Embryonic facial prominence (tissue), 1 donor: ENCODE results near the gene CYS1.
"Not testable (repeated sequence)": the region's sequence is repeated elsewhere in the genome, so short reads cannot be mapped to it uniquely, and the experiment has no call there.

Experiments
- DNase-seq: peaks from one replicate; pipeline ENCODE4 v3.0.0-alpha.2; 2016; ENCODE audit errors: extremely low spot score

Gene CYS1

GRCh38 chr2:10030798-10031197 is 49.4 kb downstream of the CYS1 start:
- DNase-seq: not testable (repeated sequence)

DNA sequence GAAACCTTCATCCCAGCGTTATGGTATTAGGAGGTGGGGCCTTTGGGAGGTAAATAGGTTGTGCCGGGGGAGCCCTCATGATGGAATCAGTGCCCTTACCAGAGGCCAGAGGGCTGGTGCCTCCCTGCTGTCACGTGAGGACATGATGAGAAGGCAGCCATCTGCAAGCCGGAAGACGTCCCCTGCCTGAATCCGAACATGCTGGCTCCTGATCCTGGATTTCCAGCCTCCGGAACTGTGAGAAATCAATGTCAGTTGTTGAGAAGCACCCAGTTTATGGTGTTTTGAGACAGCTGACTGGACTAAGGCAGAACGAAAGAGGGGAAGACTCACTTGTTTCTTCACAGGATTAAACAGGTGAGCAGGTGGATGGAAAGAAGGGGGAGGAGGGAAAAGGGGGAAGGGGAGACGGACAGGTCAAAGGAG is 49.9 kb downstream of the CYS1 start:
- no peak for DNase-seq

GRCh38 chr2:10029875-10030223 is 50.4 kb downstream of the CYS1 start:
- no peak for DNase-seq

- no peak for DNase-seq
Measured at GRCh38 chr2:10028988-10029874, 51.0 kb downstream of the CYS1 start.

GRCh38 chr2:10028407-10028987 is 51.7 kb downstream of the CYS1 start:
- no peak for DNase-seq

- no peak for DNase-seq
Measured at GRCh38 chr2:10027660-10028330, 52.4 kb downstream of the CYS1 start.

GRCh38 chr2:10026940-10027569 is 53.2 kb downstream of the CYS1 start:
- DNase-seq: no peak

GRCh38 chr2:10022966-10023662 is 57.1 kb downstream of the CYS1 start:
- DNase-seq: no peak

DNA sequence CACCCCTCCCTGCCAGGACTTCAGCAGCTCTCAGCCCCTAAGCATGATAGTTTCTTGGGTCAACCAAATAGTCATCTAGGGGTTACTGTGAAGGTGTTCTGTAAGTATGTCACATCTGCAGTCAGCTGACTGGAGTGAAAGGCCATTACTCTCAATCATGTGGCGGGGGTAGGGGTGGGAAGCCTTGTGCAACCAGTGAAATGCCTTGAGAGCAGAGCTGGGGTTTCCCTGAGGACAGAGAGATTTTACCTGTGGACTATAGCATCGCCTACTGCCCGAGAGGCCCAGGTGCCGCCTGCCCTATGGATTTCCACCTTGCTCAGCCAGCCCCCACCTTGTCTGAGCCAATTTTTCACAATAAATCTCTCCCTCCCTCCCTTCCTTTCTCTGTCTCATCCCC is 57.8 kb downstream of the CYS1 start:
- no peak for DNase-seq

GRCh38 chr2:10022041-10022421 is 58.2 kb downstream of the CYS1 start:
- no peak for DNase-seq

GRCh38 chr2:10019602-10020400 is 60.4 kb downstream of the CYS1 start:
- DNase-seq: no peak

DNA sequence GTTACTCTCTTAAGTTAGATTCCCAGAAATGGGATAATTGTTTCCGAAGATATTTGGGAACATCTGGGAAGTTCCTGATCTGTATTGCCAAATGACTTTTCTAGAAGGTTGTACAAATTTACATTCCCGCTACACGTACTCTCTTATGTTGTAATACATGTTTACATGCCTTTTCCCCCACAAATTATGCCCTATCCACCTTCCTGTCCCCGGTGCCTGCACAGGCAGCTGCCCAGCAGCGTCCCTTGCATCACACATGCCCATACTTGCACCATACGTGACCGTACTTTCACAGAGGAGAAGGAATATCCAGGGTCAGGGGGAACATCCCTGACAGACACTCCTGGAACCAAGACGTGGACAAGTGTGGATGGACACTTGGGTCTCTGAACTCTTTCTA is 61.0 kb downstream of the CYS1 start:
- no peak for DNase-seq

DNA sequence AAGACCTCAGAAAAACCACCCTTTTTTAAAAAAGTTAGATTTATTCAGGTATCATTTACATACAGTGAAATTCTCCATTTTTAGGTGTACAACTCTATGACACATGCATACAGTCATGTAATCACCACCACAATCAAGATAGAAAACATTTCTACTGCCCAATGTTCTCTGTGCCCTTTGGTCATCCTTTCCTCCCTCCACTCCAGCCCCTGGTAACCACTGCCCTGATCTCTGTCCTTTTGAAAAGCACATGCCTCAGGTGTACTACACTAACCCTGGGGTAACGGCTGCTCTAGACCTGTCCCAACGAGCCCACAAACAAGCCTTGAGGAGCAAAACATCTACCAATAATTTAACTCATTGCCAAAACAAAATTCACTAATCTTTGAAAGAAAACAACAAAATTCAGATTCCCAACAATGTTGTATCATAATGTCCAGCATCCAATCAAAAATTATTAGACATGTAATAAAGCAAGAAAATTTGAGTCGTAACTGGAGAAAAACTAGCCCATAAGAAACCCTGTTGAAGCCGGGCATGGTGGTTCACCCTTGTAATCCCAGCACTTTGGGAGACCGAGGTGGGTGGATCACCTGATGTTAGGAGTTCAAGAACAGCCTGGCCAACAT is 62.8 kb downstream of the CYS1 start:
- DNase-seq: no peak

GRCh38 chr2:10016802-10017258 is 63.4 kb downstream of the CYS1 start:
- peak; percentile 47 for DNase-seq

DNA sequence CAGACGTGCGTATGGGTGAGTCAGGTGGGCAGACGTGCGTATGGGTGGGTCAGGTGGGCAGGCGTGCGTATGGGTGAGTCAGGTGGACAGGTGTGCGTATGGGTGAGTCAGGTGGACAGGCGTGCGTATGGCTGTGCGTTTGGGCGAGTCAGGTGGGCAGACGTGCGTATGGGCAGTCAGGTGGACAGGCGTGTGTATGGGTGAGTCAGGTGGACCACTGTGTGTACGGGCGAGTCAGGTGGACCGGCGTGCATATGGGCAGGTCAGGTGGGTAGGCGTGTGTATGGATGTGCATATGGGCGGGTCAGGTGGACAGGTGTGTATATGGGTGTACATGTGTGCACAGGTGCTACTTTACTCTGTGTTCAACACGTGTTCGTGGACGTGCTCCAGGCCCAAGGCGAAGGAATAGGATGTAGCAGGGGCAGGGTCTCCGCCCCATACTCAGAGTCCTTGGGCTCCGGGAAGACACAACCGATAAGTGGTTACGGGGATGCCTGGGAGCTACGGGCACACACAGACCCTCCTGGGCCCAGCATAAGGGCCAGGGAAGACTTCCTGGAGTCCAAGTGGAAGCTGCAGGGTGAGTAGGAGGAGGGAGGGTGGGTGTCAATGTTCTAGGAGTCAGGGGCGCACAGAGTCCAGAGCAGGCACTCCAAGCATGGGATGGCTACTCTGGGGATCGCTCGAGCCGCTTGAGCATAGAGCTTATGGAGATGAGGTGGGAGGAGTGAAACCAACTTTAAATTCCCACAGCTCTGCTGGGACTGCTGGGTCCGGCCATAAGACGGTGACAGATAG is 64.0 kb downstream of the CYS1 start:
- no peak for DNase-seq

GRCh38 chr2:10015376-10015989 is 64.7 kb downstream of the CYS1 start:
- DNase-seq: not testable (repeated sequence)

DNA sequence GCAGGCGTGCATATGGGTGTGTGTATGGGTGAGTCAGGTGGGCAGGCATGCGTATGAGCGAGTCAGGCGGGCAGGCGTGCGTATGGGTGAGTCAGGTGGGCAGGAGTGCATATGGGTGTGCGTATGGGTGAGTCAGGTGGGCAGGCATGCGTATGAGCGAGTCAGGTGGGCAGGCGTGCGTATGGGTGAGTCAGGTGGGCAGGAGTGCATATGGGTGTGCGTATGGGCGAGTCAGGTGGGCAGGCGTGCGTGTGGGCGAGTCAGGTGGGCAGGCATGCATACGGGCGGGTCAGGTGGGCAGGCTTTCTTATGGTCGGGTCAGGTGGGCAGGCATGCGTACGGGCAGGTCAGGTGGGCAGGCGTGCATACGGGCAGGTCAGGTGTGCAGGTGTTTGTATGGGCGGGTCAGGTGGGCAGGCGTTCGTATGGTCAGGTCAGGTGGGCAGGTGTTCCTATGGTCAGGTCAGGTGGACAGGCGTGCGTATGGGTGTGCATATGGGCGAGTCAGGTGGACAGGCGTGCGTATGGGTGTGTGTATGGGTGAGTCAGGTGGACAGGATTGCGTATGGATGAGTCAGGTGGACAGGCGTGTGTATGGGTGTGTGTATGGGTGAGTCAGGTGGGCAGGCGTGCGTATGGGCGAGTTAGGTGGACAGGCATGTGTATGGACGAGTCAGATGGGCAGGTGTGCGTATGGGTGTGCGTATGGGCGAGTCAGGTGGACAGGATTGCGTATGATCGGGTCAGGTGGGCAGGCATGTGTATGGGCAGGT is 65.6 kb downstream of the CYS1 start:
- DNase-seq: no peak
